Stimulated activated CD4-positive, alpha-beta T cell treated with anti-CD3 and anti-CD28 coated beads, TNF-alpha, amount 100 ng/mL, for 4 hours (primary cell): ENCODE data around the gene GALNT10.
"Not testable (repeated sequence)": the region's sequence is repeated elsewhere in the genome, so short reads cannot be mapped to it uniquely, and the experiment has no call there.

Experiments used
- DNase-seq, 3 experiments: peaks; one replicate each; pipeline ENCODE4 v3.0.0-alpha.2; 2020; ENCODE audit warnings: low read depth in 3 of 3

The GALNT10 gene, protein sequence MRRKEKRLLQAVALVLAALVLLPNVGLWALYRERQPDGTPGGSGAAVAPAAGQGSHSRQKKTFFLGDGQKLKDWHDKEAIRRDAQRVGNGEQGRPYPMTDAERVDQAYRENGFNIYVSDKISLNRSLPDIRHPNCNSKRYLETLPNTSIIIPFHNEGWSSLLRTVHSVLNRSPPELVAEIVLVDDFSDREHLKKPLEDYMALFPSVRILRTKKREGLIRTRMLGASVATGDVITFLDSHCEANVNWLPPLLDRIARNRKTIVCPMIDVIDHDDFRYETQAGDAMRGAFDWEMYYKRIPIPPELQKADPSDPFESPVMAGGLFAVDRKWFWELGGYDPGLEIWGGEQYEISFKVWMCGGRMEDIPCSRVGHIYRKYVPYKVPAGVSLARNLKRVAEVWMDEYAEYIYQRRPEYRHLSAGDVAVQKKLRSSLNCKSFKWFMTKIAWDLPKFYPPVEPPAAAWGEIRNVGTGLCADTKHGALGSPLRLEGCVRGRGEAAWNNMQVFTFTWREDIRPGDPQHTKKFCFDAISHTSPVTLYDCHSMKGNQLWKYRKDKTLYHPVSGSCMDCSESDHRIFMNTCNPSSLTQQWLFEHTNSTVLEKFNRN

GRCh38 chr5:154190595-154191304, at the start of gene GALNT10:
Gene GALNT10, plus strand, starts transcription at chr5:154190733. Its CDS starts 134 bp downstream, at chr5:154190867.
- peak; percentile 31 to 60 (median 35) for DNase-seq

DNA sequence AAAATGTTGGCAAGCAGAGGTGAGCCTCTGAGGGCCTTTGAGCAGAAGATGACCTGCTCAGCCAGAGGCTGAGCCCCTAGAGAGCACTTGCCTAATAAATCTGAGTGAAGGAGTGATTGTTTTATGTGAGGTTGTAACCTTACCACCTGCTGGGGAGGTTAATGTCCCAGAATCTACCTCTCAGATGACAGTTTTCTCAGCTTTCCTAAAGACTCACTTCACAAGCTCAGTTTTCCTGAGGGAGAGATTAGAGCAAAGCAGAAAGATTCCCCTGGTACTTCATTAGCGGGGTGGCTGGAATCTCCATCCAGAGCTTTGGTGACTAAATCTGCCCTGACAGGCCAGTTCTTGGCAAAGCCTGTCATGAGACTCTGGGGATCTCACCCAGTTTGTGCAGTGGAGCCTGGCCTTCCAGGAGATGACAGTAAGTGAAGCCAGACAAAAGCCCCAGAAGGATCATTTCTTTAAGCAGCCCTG, 48.8 kb upstream of the GALNT10 start:
- no peak for DNase-seq

GRCh38 chr5:154143211-154143641, 47.3 kb upstream of the GALNT10 start:
- DNase-seq: no peak

DNA sequence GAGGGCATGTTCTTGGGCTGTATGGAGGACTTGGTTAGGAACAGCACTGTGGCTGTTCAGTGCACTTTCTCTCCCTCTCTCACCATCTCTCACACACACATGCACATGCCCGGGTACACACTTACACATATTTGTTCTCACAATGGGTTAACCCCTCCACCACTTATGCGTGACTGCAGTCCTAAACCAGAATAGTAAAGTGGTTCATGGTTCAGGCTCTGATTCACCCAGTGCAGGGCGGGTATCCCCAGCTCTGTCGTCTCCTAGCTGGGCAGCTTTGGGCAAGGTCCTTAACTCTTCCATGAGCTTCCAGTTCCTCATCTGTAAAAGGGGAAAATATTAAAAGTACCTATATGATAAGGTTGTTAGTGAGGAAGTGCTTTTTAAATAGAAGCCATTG, 45.3 kb upstream of the GALNT10 start:
- no peak for DNase-seq

DNA sequence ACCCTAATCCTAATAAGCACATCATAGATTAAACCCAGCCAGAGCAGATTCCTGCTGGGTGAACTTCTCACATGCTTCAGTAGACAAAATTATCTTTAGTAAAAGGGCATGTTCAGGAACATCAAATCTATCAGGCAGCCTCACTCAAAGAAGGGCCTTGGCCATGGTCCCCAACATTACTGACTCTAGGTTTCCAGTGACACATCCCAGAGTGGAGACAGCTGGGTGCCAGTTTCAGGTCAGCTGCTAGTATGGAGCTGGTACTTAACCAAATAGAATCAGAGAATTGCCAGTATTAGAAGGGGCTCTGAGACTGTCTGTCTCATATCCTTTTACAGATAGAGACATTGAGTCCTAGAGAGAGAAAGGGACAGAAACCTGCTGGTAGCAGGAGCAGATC, 44.1 kb upstream of the GALNT10 start:
- DNase-seq: no peak

DNA sequence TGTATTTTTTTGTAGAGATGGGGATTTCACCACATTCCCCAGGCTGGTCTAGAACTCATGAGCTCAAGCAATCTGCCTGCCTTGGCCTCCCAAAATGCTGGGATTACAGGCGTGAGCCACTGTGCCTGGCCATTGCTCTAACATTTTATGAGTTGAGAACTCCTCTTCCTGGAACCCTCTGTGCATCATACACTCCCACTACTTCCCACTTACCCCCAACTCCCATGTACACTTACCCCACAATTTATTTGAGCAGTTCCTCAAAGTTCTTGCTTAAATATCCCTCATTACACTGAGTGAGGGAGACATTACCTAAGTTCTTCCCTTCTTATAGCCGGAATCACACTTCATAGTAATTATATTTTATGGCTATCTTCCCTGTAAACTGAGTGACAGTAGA, 42.9 kb upstream of the GALNT10 start:
- no peak for DNase-seq

DNA sequence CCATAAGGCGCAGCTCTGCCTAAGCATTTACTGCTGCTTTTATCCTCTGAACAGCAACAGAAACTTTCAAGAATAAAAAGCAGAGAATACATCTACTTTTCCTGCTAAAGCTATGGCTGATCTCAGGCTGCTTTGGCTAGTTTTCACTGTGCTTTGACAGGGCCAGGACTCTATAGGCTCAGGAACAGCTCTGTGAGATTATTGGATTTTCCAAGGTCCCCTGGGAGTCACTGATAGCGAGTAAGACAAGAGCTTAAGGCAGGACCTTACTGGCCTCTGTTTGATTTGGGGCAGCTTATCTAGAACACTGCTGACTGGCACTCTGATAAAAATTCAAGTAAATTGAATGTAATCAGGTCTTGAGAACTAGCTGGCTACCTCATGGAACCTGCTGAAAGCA, 40.1 kb upstream of the GALNT10 start:
- not testable (repeated sequence) for DNase-seq

DNA sequence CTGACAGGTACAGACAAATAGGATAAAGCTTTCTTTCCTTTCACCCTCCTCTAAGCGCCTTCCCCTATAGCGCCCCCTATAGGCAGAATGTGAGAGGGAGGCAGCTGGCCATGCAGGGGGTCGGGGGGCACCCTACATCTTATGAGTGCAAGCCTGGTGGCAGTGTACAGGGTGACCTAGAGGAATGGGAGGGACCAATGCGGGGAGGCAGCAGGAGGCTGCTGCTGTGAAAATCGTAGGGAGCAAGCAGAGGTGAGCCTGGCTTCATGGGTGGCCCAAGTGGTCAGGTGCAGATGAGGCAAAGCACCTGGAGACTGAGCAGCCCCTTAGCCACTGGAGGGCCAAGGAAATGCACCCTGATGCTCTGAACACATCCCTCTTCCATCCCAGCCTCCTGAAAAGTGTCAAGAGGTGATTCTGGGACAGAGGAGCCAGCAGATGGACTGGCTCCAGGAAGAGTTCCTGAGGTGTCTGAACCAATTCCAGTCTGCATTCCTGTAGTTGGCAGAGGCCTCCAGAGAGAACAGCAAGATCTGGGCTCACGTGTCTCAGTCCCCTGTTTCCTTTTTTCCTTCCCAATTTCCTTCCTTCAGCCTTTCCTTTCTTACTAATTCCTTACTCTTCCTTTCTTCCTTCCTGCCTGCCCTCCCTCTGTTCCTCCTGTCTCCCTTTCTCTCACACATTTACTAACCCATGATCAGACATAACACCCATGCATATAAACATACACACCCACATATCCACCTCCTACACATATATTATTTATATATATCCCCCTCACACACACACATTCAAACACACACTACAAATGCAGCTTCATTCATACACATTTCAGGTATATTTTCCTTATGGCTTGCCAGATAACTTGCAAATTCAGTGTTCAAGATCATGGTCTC, 32.8 kb upstream of the GALNT10 start:
- DNase-seq: no peak

GRCh38 chr5:154158379-154158737, 32.2 kb upstream of the GALNT10 start:
- DNase-seq: no peak

DNA sequence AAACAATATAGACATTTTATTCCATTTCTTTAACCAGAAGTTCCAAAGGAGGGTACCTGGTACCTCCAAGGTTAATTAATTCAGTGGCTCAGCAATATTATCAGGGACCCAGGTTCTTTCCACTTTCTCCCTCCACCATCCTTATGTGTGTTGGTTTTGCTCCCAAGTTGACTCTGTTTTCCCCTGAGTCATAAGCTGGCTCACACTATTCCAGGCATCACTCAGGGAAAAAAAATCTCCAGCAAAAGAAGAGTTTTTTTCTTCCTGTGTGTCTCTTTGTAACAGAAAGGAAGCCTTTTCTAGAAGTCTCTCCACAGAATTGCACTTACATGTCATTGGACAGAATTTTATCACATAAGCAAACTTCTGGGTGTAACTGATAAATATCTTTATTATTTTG, 31.2 kb upstream of the GALNT10 start:
- no peak for DNase-seq

- no peak for DNase-seq
These were observed 27.9 kb upstream of the GALNT10 start for GRCh38 chr5:154162539-154163151.

DNA sequence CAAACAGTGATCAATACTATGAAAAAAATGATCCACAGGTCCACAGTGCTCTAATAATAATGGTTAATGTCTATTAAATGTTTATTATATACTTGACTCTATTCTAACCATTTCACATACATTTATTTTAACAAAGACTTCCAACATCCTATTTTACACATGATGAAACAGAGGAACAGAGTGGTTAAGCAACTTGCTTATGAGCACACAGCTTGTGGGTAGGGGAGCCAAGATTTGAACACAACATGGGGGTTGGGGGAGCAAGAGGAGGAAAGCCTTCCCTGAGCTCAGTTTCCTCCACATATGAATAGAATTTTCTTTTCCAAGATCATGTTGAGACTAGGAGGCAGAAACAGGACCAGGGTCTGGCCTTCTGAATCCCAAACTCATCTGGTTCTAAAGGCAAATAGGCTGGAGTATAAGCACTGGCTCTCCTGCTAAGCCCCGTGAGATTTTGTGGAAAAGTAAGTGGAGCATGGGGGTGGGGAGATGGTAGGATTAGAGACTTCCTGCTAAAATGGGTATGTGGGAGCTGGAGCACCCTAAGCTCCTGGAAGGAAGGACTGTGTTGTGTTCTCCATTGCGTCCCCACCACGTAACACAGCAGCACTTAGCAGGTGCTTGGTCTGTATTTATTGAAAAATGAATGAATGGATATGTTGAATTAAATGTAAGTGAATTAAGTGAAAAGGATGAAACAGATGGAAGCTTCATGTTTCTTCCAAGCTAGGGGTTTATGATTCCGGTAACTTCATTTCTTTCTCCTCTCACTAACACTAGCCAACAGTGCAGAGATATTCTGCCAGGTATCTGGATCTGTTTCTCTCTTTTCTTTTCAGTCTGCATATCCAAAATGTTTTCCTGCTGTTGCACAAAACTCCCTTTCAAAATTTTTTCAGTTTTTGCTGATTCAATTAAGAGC, 26.9 kb upstream of the GALNT10 start:
- no peak for DNase-seq

DNA sequence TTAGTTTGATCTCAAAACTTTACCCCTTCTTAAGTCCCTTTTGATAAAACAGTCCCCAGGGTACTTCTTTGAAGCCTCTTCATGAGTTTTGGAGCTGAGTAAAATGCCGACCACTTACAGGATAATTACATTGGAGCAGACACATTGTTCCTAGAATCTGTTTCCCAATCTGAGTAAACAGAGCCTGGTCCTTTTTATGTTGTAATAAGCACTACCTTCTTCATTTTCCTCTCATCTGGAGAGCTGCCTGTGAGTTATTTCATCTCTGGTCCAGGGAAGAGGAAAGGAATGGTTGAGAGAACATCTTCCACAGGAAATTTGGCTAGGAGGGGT, 26.3 kb upstream of the GALNT10 start:
- DNase-seq: no peak

- DNase-seq: no peak
These were observed 24.6 kb upstream of the GALNT10 start for GRCh38 chr5:154165886-154166285.

DNA sequence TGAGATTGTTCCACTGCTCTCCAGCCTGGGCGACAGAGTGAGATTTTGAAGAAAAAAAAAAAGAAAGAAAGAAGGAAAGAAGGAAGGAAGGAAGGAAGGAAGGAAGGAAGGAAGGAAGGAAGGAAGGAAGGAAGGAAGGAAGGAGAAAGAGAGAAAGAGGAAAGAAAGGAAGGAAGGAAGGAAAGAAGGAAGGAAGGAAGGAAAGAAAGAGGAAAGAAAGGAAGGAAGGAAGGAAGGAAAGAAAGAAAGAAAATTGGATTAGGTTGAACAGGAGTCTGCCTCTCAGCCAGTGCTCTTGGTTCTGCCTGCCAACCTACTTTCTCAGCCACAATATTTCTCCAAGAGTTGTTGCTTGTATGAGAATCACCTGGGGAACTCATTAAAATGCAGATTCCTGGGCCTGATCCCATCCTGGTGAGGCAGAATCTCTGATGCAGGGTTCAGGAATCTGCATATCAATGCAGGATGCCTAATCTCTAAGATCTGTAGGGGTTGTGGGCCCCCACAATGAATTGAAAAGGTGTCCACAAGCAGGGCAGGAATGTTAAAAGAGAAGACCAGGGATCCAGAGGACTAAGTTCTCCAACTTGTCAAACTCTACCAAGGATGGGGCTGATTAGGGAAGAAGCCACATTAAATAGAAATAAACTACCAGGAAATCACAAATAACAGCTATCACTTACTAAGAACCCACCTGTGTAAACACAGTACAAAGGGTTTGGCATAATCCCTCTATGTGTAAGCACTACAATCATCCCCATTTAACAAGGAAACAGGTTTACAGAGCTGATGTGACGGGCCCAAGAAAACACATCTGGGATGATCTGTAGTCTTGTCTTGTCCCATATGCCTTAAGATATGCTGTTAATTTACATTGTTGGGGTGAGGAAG, 23.4 kb upstream of the GALNT10 start:
- no peak for DNase-seq

DNA sequence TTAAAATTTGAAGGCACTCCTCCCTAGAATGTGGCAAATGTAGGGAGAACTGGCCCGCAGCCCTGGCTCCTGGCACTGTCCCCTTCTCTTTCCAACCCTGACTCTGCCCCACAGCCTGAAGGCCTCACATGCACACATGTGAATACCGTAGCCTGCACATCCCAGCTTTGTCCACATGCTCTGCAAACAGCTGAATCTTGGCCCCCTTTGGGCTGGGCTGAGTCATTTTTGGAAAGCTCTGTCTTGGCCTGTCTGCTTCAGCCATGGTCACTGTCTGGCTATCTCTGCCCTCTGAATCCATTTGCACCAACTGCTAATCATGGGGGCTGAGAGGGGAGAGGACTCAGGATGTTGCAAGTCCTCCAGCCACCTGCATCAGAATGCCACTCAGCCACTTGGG, 22.1 kb upstream of the GALNT10 start:
- DNase-seq: no peak

DNA sequence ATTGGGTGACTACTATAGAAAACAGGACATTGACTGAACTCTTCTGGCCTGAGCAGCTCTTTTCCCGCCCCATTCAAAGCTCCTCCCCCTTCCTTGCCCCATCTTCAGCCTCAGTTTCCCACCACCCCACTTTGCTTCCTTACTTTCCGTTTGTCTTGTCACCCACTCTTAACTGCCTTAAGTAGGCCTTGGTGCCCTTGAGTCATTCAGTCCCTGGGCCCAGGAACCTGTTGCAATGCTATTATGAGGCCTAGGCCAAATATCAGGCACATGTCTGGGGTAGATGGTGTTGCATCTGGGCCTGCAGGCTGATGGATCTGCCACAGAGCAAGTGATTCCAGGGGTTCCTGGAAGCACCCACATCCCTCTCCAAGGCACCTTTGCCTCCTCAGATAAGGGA, 17.7 kb upstream of the GALNT10 start:
- no peak for DNase-seq

GRCh38 chr5:154174091-154174490, 16.4 kb upstream of the GALNT10 start:
- no peak for DNase-seq

DNA sequence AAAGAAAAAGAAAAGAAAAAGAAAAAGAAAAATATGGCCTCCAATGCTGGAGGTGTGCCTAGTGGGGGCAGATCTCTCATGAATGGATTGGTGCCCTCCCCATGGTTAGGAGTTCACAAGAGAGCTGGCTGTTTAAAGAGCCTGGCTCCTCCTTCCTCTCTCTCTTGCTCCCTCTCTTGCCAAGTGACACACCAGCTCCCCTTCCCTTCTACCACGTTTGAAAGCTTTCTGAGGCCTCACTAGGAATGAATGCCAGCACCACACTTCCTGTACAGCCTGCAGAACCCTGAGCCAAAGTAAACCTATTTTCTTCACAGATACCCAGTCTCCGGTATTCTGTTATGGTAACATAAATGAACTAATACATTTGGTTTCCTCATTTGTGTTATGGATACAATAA, 14.4 kb upstream of the GALNT10 start:
- DNase-seq: no peak
